Measurements from ENCODE around the gene STXBP3.
"Not testable (repeated sequence)": the region's sequence is repeated elsewhere in the genome, so short reads cannot be mapped to it uniquely, and the experiment has no call there.

STXBP3 gene

DNA sequence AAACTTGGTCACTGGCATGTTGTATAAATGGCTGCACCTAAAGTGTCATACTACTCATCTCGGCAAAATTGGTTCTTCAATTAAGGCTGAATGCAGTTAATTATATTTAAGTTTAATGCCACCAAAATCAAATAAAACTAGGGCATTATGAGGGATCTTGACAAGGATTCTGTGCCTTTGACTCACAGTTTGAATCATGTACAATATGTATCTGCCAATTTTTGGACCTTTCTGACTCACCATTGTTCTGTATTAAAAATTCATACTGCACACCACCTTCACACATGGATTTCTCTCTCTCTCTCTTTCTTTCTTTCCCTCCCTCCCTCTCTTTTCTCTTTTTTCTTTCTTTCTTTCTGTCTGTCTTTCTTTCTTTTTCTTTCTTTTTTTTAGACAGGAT lies 14.1 kb upstream of the STXBP3 start:
- DNase-seq (ENCODE audit: low spot score) = no peak

DNA sequence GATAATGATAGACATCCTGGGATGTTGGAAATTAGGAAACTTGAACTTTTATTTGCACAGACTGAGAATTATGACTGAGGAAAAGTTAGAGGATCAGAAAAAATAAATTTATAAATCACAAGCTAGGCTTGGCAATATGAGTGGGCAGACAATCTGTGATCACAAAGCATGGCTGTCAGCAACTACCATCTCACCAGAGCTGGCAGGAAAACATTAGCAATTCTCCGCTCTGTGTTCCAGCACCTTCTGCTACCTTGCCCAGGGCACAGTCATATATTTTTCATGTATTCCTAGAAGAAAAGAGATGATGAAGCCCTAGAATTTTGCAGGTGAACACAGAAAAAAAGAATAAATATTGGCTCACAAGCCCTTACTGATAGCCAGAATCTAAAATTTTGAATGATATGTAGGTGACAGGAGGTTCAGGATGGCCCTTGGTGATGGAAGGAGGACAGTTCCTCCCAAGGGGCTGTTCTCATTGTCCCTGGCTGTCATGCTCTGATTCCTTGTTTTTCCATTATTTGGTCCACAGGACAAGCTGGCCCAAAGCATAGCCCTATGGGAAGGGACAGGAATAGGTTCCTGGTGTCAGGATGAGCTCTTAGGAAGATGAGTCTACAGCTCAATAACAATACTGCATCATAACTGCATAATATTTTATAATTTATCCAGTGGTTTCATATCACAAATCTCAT lies 12.2 kb upstream of the STXBP3 start:
- DNase-seq (ENCODE audit: low spot score) = no peak

DNA sequence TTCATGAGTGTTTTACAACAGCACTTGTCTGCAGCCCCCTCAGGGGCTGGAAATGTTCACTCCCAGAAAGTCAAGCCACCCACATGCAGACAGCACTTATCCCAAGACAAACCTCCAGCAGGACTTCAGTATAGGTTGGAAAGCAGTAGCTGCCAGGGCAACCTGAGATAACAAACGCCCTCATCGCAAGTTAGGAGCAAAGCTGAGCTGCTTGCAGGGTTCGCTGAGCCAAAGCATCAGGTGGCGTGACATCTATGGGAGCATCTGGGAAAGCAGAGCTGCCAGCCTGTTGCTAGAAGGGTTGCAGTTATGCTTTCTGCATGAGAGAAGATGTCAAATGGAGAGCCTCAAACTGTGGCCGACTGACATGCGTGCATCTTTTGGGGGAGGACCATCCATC lies 4.2 kb upstream of the STXBP3 start:
- no peak for DNase-seq (ENCODE audit: low spot score)

DNA sequence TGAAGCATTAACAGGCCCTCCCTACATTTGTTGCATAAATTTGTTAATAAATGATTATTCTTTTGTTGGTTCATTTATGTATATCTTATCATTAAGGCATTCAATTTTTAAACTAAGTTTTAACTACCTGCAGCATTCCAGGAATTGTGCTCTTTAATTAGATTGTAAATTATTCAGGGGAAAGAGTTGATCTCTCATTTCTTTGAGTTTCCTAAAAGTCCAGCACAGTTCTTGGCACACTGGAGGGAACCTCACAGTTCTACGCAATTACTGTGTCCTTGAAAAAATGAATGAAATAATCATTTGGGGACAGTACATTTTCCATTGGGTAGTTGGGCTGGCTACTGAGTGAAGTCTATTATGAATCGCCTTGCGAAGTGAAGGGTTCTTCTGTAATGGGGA lies 493 bp upstream of the STXBP3 start:
- no peak for DNase-seq (ENCODE audit: low spot score)

DNA sequence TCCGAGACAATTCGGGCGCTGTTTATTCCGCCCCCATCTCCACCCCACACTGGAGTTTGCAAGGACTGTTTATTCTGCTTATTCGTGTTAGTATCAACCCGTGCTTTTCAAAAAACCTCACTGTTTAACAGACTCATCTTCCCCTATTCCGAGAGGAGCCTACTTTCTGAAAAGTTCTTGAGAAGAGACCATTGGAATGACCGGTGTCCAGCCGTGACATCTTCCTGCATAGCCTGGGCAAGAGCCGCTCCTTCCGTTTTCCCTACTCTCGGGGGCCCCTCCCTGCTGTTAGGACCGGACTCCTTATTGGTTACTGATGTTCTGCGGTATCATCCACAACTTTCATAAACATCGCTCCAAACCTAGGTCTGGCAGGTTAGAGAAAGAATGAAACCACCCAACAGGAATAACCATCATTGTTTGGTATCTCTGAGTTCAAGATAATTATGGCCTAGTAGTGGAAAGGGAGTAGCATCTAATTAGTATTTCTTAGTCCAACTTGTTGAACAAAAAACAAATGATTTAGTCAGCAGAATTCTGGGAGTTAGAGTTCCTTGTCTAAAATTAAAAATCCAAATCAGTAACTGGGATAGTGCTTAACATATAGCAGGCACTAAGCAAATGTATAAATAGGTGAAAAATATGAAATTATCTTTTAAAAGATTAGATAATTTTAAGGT lies 837 bp downstream of the STXBP3 start:
- DNase-seq (ENCODE audit: low spot score) = peak; percentile 86

DNA sequence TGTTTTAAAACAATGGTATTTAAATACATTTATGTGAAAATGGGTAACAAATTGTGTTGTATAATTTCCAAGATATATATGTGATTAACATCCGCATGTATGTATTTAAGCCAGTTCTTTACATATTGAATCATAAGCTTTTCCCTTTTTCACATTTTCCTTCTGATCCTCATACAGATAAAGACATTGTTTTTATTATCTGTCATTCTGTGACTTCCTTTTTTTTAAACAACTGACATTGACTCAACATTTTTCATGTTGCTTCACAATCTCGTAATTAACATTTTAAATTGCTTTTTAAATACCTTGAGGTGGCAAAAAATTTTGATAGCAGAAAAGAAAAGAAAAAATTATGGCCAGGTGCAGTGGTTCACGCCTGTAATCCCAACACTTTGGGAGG lies 1.4 kb downstream of the STXBP3 start:
- no peak for DNase-seq (ENCODE audit: low spot score)

DNA sequence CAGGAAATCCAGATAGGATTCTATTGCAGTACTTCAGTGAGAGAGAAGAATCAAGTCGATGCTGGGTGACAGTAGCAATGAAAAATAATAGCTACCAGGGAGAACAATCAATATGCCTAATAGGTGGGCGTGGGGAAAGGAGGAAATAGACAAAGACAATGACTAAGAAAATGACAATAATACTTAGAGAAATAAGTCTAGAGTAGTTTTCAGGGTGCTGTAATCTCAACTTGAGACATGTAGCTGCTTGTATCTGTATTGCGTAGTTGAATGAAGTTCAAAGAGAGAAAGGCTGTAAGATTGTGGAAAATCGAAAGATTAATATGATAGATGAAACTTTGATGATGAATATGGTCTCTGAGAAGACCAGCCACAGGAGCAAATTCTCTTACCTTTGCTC lies 2.6 kb downstream of the STXBP3 start:
- no peak for DNase-seq (ENCODE audit: low spot score)

DNA sequence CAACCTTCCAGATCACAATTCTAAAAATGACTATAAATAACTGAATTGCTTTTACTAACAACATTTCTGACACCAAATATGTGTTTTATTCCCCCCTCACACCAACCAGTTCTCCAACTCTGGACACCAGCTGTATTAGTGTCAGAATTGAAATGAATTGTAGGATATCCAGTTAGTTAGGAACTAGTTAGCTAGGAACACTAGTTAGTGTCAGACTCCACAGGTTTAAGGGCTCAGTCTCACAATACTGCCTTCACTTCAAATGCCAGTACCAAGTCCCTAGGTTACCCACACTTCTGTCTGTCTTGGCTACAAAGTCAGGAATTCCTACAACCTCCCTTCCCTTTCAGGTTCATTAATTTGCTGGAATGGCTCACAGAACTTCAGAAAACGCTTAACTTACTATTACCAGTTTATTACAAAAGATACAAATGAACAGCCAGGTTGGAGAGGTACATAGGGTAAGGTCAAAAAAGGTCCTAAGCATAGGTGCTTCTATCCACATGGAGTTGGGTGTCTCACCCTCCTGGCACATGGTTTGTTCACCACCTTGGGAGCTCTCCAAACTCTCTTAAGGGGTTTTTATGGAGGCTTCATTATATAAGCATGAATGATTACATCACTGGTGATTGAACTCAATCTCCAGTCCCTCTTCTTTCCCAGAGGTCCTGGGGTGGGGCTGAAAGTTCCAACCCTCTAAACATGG lies 4.2 kb downstream of the STXBP3 start:
- no peak for DNase-seq (ENCODE audit: low spot score)

DNA sequence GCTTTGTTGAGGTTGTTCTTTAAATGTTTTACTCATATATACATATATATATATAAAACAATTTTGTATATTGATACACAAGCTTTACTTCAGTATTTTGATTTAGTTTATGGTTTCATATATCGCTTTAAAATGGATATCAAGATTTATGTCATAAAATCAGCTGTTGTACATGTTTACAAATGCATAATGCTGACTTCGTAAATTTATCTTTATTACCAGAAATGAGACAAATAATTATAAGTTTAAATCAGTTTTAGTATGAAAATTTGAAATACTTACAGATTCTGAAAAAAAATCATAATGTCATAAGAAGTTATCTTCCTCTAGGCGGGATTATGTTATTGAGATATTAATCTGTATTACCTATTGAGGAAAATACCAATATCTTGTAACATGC lies 6.9 kb downstream of the STXBP3 start:
- DNase-seq (ENCODE audit: low spot score) = no peak

DNA sequence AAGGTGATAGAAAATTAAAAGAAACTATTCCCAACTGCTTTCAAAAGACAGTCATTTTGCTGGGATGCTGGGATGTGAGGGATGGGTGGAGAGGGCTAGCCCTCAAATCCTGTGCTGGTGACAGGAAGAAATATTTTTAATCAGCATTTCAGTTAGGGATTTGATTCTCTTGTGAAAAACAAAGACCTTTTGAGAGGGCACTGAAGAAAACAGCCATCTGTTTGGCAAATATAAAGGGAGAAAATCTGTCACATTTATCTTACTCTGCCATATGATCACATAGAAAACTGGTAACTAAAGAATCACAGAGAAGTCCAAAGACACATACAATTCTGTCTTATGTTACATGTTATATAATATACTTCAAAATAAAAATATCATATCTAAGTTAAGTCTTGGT lies 12.3 kb downstream of the STXBP3 start:
- peak; percentile 64 for DNase-seq (ENCODE audit: low spot score)

DNA sequence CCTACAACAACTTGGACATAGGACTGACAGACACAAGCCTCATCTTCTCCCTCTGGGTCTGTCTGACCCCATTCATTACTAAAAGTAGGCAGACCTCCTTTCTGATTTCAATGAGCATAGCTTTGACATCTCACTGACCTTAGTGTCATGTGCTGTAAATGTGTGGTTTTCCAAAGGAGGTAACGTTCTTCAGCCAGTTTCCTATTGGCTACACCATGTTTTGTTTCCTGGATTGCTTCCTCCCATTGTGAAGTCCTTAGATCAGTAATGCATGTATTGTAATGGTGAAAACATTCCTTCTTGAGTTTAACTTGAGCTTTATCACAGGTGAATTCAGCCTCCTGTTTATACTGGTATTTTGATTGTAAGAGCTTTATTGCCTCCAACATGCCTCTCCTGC lies 20.6 kb downstream of the STXBP3 start:
- DNase-seq (ENCODE audit: low spot score) = no peak

DNA sequence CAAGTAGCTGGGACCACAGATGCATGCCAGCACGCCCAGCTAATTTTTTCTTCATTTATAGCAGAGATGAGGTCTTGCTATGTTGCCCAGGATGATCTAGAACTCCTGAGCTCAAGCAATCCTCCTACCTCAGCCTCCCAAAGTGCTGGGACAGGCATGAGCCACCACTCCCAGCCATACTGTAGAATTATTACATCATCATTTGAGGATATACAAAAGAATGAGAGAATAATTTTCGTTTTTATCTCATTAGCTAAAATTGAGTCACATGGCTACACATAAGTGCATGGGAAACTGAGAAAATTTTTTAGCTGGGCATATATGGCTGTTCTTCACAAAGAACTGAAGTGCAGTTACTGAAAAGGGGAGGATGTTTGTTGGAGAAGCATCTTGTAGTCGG lies 21.2 kb downstream of the STXBP3 start:
- no peak for DNase-seq (ENCODE audit: low spot score)

DNA sequence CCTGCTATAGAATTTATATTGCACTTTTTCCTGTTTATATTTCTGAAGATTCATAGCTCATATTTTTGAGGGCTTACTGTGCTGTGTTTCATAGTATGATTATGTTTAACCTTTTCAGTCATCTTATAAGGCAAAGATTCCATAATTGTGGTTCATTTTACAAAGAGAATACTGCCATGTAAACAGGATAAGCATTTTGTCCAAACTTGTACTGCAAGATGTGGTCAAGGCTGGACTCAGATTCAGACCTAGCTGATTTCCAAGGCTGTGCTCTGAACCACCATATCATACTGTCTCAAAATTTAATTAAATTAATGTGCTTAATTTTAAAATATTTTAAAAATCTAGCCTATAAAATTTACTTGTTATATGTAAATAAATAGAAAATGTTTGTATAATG lies 31.4 kb downstream of the STXBP3 start:
- no peak for DNase-seq (ENCODE audit: low spot score)

DNA sequence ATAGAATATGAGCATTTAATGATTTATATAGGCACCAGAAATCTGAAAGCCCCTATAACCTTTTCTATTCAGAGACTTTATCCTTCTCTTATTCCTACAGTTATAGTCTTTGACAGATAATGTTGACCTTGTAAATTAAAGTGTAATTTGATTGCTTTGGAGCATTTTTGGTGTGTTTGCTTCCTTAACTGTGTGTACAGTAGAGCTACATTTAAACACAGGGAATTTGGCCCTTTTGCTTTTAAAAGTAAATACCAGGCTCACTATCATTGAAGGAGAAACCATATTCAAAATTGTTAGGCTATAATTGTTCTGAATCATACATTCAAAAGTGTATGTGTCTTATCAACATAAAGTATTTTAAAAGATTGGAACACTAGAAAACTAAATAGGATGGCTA lies 33.0 kb downstream of the STXBP3 start:
- no peak for DNase-seq (ENCODE audit: low spot score)

DNA sequence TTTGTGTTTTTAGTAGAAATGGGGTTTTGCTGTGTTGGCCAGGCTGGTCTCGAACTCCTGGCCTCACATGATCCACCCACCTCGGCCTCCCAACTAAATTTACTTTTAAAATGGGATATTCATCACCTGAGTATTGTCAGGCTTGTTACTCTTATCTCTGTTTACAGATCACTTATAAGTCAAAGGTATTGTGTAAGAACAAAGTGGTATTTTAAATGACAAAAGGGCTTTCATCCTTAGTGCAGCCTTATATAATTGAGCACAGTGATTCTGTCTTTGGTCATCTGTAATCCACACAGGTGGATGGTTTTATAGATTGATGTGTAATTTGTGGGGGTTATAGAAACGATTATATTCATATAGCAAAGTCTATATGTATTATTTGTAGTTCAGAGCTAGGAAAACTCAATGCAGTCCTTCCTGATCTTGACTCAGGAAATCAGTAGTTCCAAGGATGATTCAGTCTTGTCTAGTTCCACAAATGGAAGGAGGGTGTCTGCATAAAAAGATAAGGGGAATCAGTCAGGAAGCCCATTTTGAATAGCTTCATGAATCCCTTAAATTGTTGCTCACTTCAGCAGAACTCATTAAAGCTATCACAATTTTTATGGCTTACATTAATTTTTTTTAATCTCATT lies 34.6 kb downstream of the STXBP3 start:
- DNase-seq (ENCODE audit: low spot score) = no peak

DNA sequence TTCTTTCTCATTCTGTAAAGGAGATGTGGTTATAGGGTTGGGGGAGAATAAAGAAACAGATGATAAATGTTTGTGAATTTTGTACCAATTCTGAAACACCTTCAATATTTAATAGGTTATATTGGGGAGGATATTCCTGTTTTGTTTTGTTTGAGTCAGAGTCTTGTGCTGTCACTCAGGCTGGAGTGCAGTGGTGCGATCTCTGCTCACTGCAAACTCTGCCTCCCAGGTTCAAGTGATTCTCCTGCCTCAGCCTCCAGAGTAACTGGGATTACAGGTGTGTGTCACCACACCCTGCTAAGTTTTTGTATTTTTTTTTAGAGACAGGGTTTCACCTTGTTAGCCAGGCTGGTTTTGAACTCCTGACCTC lies 35.1 kb downstream of the STXBP3 start:
- not testable (repeated sequence) for DNase-seq (ENCODE audit: low spot score)

DNA sequence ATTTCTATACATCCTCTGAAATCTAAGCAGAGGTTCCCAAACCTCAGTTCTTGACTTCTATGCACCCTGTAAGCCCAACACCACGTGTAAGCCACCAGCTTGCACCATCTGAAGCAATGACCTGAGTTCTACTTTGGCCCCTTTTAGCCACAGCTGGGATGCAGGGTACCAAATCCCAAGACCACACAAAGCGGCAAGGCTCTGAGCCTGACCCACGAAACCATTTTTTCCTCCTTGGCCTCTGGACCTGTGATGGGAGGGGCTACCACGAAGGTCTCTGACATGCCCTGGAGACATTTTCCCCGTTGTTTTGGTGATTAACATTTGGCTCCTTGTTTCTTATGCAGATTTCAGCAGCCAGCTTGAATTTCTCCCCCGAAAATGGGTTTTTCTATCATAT lies 38.8 kb downstream of the STXBP3 start:
- no peak for DNase-seq (ENCODE audit: low spot score)

DNA sequence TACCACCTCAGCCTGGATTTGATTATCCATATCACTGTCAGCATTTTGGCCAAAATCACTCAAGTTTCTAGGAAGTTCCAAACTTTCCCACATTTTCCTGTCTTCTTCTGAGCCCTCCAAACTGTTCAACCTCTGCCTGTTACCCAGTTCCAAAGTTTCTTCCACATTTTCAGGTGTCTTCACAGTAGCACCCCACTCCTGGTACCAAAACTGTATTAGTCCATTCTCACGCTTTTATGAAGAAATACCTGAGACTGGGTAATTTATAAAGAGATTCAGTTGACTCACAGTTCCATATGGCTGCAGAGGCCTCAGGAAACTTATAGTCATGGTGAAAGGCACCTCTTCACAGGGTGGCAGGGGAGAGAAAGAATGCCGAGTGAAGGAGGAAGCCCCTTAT lies 39.4 kb downstream of the STXBP3 start:
- DNase-seq (ENCODE audit: low spot score) = no peak

DNA sequence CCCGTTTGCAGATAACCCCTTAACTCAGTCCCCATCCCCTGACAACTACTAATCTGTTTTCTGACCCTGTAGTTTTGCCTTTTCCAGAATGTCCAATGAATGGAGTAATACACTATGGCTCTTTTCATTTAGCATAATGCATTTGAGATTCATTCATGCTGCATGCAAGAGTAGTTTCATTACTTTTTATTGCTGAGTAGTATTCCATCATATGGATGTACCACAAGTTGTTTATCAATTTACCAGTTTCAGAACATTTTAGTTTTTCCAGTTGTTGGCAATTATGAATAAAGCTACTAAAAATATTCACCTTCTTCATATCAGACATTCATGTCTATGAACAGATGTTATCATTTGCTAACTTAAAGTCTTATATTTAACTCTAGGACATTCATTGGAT lies 45.3 kb downstream of the STXBP3 start:
- DNase-seq (ENCODE audit: low spot score) = no peak

DNA sequence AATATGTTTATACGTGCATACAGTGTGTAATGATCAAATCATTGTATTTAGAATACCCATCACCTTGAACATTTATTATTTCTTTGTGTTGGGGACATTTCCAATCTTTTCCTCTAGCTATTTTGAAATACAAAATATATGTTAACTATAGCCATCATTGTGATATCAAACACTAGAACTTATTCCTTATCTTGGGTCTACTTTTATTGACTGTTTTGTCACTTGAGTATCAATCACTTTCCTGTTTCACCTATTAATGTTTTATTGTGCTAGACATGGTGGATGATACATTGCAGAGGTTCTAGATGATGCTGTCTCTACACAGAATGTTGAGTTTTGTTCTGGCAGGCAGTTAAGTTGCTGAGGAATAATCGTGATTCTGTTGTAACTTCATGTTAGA lies 45.9 kb downstream of the STXBP3 start:
- DNase-seq (ENCODE audit: low spot score) = no peak

DNA sequence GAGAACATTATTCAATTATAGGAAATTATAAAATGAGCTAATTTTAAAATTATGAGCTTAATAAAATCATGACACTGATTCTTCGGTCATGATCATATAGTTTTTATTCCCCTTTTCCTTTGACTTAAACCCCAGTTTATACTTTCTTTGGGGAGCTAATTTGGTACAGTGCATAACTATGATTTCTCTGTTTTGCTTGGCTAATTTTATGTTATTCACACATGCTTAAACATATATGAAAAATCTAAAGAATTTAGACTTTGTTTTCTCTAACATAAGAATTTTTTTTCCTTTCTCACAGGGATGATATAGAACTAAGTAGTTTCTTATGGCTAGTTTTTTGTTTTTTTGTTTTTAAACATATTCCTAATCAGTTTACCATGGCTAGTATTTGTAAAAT lies 52.5 kb downstream of the STXBP3 start:
- DNase-seq (ENCODE audit: low spot score) = no peak

DNA sequence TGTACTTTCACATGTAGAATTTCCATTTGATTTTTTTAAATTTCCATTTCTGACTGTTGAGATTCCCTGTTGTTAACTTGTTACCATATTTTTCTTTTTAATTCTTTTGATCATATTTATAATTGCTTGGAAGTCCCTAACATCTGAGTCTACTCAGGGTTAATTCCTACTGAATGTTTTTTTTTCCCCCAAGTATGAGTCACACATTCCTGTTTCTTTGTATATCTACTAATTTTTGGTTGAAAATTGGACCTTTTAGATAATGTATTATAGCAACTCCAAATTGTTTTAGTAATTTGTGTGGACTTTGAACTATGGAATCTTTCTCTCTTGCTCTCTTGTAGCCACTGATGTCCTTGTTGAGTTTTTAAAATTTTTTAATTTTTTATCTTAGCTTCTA lies 54.6 kb downstream of the STXBP3 start:
- DNase-seq (ENCODE audit: low spot score) = no peak

DNA sequence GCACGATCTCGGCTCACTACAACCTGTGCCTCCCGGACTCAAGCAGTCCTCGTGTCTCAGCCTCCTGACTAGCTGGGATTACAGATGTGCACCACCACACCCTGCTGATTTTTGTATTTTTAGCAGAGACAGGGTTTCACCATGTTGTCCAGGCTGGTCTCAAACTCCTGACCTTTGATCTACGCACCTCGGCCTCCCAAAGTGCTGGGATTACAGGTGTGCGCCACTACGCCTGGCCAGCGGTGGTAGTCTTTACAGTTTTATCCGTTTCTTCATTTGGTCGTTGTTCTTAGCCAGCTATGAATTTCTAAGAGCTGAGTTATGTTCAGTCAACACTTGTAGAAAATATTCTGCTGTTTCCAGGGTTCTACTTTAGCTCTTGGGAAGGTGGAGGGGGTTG lies 57.1 kb downstream of the STXBP3 start:
- no peak for DNase-seq (ENCODE audit: low spot score)

Measured in globus pallidus (tissue), 1 donor.